ENCODE data around the gene APOE. TPM values are rescaled to one million over a fixed set of nuclear protein-coding genes. Genes with fewer than 3 reads are reported as not detected.

The APOE gene
- total RNA-seq, 1 experiment from 2014 or later = 530 TPM

DNA sequence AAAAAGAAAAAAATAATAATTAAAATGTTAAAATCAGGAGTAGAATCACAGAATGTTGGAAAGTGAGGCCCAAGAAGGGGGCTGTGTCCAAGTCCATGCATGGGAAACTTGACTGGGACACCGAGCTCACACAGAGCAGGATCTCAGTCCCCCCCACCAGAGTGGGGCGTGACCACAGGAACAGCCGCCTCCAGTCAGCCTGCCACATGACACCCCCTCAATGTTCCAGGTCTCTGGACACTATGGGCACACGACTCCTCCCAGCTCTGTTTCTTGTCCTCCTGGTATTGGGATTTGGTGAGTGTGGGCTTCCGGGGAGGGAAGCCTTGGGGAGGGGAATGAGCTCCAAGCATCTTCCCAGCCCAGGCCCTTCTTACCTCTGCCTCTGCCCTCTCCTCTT, 42.6 kb downstream of the APOE start:
- DNase-seq = no peak
- H3T11ph ChIP-seq (ENCODE audit: low read length) = no peak overlapping the region

More for the DNA sequence above, 42.6 kb downstream of the APOE start:
- no peak overlapping the region for H4K5ac ChIP-seq (ENCODE audit: insufficient read length, low read depth, low read length)
- H4K91ac ChIP-seq (ENCODE audit: insufficient read length, low read depth, low read length) = no peak overlapping the region
- H2AK5ac ChIP-seq (ENCODE audit: insufficient read length, low read length) = no peak overlapping the region
- no peak overlapping the region for H2BK12ac ChIP-seq (ENCODE audit: insufficient read length, low read depth, low read length)
- WGBS (ENCODE audit: extremely low coverage, insufficient read length, low lambda C conversion rate) = no CpG with 5 or more reads among the region's 5 CpGs
- H3K4me3 Mint-ChIP-seq = no peak overlapping the region; a peak in 1 of 5 replicates
- no peaks in the 10 kb centered on the region for H3K4me1 ChIP-seq (ENCODE audit: insufficient read depth, low read length)
- H3K4me1 Mint-ChIP-seq = 0 out of 4 replicates have a peak, but pooled peaks cover 0 to 2% of the 10 kb centered on the region in 2 experiments
- no peak overlapping the region for H3K27ac ChIP-seq (ENCODE audit: insufficient read length, low read depth, low read length)
- H2AFZ ChIP-seq (ENCODE audit: low read length) = no peak overlapping the region
- no peak overlapping the region for H3K4ac ChIP-seq (ENCODE audit: low read depth, low read length)
- no peak overlapping the region for H3K23ac ChIP-seq (ENCODE audit: insufficient read length, low read depth, low read length)
- no peak overlapping the region for H4K8ac ChIP-seq (replicated peaks; ENCODE audit: insufficient read length, low read depth, low read length)
- no peak overlapping the region for H3K56ac ChIP-seq (ENCODE audit: insufficient read length, low read depth, low read length)
- peaks cover 0 to 9% (median 5%) of the 10 kb centered on the region in 3 experiments; a peak in 4 of 7 replicates for H3K36me3 Mint-ChIP-seq (ENCODE audit: insufficient read depth in 1 of 3, low read depth in 3 of 3)
- no peak overlapping the region for H3K18ac ChIP-seq (ENCODE audit: insufficient read length, low read depth, low read length)
- H3K79me2 ChIP-seq (ENCODE audit: insufficient read depth, low read length) = no peaks in the 10 kb centered on the region
- peaks cover 2% of the 10 kb centered on the region; the same call in 1 of the 2 replicates for H3K27me3 Mint-ChIP-seq (ENCODE audit: low read depth)
- no peak overlapping the region for H3K4me2 ChIP-seq (ENCODE audit: insufficient read depth, insufficient read length, low read length)
- no peaks in the 10 kb centered on the region for H3K27me3 ChIP-seq (ENCODE audit: insufficient read depth, low read length)
- no peak overlapping the region for H3K9ac ChIP-seq (ENCODE audit: extremely low read depth, insufficient read length, low read length)
- TF ChIP-seq, protein P1, sequence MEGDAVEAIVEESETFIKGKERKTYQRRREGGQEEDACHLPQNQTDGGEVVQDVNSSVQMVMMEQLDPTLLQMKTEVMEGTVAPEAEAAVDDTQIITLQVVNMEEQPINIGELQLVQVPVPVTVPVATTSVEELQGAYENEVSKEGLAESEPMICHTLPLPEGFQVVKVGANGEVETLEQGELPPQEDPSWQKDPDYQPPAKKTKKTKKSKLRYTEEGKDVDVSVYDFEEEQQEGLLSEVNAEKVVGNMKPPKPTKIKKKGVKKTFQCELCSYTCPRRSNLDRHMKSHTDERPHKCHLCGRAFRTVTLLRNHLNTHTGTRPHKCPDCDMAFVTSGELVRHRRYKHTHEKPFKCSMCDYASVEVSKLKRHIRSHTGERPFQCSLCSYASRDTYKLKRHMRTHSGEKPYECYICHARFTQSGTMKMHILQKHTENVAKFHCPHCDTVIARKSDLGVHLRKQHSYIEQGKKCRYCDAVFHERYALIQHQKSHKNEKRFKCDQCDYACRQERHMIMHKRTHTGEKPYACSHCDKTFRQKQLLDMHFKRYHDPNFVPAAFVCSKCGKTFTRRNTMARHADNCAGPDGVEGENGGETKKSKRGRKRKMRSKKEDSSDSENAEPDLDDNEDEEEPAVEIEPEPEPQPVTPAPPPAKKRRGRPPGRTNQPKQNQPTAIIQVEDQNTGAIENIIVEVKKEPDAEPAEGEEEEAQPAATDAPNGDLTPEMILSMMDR (conservative IDR thresholded peaks at IDR 0.05) = no peak
- no peaks in the 10 kb centered on the region for H3K9me3 Mint-ChIP-seq
- no peak overlapping the region for H2BK5ac ChIP-seq (ENCODE audit: insufficient read length, low read length)
- no peak overlapping the region for H2BK120ac ChIP-seq (ENCODE audit: low read depth, low read length, poor library complexity, severe bottlenecking)
- H3K27ac Mint-ChIP-seq = no peak overlapping the region; a peak in 1 of 7 replicates
- H3K14ac ChIP-seq (ENCODE audit: insufficient read depth, low read length) = no peak overlapping the region
- H3K79me1 ChIP-seq (ENCODE audit: insufficient read depth, low read depth, low read length, poor library complexity, severe bottlenecking) = no peaks in the 10 kb centered on the region
- H2BK15ac ChIP-seq (ENCODE audit: low read depth, low read length) = no peak overlapping the region
- H3K23me2 ChIP-seq (ENCODE audit: insufficient read length, low read depth, low read length, poor library complexity, severe bottlenecking) = peaks cover 3% of the 10 kb centered on the region
- no peaks in the 10 kb centered on the region for H4K20me1 ChIP-seq (ENCODE audit: control insufficient read depth, insufficient read depth, insufficient read length)
- no peaks in the 10 kb centered on the region for H3K9me3 ChIP-seq (ENCODE audit: control insufficient read depth, low read depth, low read length)
- H2BK20ac ChIP-seq (ENCODE audit: low read depth, low read length, poor library complexity, severe bottlenecking) = no peak overlapping the region
